Esophagus mucosa (tissue), 1 donor: Measurements from ENCODE around the gene DIDO1. TPM values are rescaled to one million over a fixed set of nuclear protein-coding genes. Genes with fewer than 3 reads are reported as not detected.
"Not testable (repeated sequence)": the region's sequence is repeated elsewhere in the genome, so short reads cannot be mapped to it uniquely, and the experiment has no call there.

Source experiments
- ATAC-seq: fragments of 200-7000 bp; cut with Tn5 transposase; one replicate; pipeline ENCODE4 v1.9.1; 2020
- total RNA-seq: library from RNA; stranded (reverse); gene quantifications from one replicate; pipeline ENCODE4 v1.2.4, GENCODE V29; 2023
- donor health status: DM: yes; HTN: yes; CAD: no.

Gene DIDO1
- total RNA-seq, 1 donor from 2014 or later = 26.2 TPM

GRCh38 chr20:62878244-62879038 lies 47.9 kb downstream of the DIDO1 start:
- no peak for ATAC-seq

- ATAC-seq = peak; percentile 46
These were observed 49.1 kb downstream of the DIDO1 start for GRCh38 chr20:62876902-62877816.

GRCh38 chr20:62876501-62876901 lies 49.8 kb downstream of the DIDO1 start:
- peak; percentile 27 for ATAC-seq

- peak; percentile 83 for ATAC-seq
These were observed 50.6 kb downstream of the DIDO1 start for GRCh38 chr20:62875419-62876361.

- ATAC-seq = no peak
These were observed 51.4 kb downstream of the DIDO1 start for GRCh38 chr20:62874964-62875344.

- ATAC-seq = not testable (repeated sequence)
These were observed 52.6 kb downstream of the DIDO1 start for GRCh38 chr20:62873681-62874031.

- ATAC-seq = no peak
These were observed 53.0 kb downstream of the DIDO1 start for GRCh38 chr20:62873280-62873679.

- no peak for ATAC-seq
These were observed 53.4 kb downstream of the DIDO1 start for GRCh38 chr20:62872862-62873261.

GRCh38 chr20:62872184-62872847 lies 54.0 kb downstream of the DIDO1 start:
- no peak for ATAC-seq

- no peak for ATAC-seq
These were observed 62.1 kb downstream of the DIDO1 start for GRCh38 chr20:62864207-62864606.

GRCh38 chr20:62861726-62862336 lies 64.5 kb downstream of the DIDO1 start, which contains the start of gene TCFL5:
TCFL5 (minus strand) TSS chr20:62861822; CDS start chr20:62861670, 152 bp downstream.
- peak; percentile 99 for ATAC-seq

- ATAC-seq = no peak
These were observed 65.2 kb downstream of the DIDO1 start for GRCh38 chr20:62860924-62861691.

GRCh38 chr20:62860391-62860923 lies 65.8 kb downstream of the DIDO1 start:
- peak; percentile 16 for ATAC-seq

GRCh38 chr20:62859721-62860120 lies 66.6 kb downstream of the DIDO1 start:
- ATAC-seq = no peak

GRCh38 chr20:62858058-62858830 lies 68.1 kb downstream of the DIDO1 start:
- ATAC-seq = no peak

GRCh38 chr20:62856931-62857619 lies 69.2 kb downstream of the DIDO1 start:
- peak; percentile 44 for ATAC-seq

- ATAC-seq = no peak
These were observed 71.2 kb downstream of the DIDO1 start for GRCh38 chr20:62855120-62855519.

GRCh38 chr20:62854121-62854520 lies 72.2 kb downstream of the DIDO1 start:
- no peak for ATAC-seq

GRCh38 chr20:62853304-62853703 lies 73.0 kb downstream of the DIDO1 start:
- ATAC-seq = not testable (repeated sequence)
